ENCODE measurements around the gene PROZ. TPM values are rescaled to one million over a fixed set of nuclear protein-coding genes. Genes with fewer than 3 reads are reported as not detected.

PROZ gene
- total RNA-seq, 1 experiment from 2014 or later: not detected

DNA sequence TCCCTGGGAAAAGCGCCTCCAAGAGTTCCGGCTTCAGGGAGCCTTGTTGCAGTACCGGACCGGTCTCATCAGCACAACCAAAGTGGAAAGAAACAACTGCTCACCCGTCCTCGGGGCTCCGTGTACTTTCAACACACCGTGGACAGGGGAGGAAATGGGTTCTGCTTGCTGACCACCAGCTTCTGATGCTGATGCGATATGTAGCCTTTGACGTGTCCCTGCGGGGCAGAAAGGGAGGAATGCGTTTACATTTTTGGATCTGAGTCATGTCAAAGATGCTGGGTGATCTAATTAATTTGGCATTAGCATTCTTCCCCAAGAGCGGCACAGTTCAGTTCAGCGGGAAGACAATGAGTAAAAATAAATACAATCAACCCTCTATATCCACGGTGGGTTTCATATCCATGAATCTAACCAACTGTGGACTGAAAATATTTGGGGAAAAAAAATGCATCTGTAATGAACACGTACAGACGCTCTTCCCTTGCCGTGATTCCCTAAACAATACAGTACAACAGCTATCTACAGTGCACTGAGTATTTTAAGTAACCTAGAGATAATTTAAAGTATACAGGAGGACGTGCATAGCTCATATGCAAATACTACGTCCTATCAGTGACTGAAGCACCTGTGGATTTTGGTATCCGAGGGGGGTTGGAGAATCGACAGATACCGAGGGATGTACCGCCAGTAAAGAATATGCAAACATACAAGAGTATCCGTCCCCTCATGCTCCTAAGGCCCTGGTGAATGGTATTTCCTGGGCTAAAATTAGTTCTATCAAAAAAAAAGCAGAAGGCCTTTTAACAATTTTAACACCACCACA is 19.8 kb downstream of the PROZ start:
- DNase-seq (ENCODE audit: low spot score): peak; percentile 71

DNA sequence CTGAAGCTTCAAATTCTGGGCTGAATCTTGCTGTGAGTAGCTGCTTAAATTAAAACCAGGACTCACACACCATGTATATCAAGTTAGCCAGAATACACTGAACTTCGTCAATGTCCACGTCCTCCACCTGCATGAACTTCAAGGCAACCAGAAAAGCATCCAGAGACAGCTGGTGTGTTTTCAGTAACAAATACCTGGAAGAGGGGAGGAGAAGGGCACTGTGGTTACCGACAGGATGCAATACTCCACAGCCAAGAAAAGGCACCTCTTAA is 20.4 kb downstream of the PROZ start:
- no peak for DNase-seq (ENCODE audit: low spot score)

DNA sequence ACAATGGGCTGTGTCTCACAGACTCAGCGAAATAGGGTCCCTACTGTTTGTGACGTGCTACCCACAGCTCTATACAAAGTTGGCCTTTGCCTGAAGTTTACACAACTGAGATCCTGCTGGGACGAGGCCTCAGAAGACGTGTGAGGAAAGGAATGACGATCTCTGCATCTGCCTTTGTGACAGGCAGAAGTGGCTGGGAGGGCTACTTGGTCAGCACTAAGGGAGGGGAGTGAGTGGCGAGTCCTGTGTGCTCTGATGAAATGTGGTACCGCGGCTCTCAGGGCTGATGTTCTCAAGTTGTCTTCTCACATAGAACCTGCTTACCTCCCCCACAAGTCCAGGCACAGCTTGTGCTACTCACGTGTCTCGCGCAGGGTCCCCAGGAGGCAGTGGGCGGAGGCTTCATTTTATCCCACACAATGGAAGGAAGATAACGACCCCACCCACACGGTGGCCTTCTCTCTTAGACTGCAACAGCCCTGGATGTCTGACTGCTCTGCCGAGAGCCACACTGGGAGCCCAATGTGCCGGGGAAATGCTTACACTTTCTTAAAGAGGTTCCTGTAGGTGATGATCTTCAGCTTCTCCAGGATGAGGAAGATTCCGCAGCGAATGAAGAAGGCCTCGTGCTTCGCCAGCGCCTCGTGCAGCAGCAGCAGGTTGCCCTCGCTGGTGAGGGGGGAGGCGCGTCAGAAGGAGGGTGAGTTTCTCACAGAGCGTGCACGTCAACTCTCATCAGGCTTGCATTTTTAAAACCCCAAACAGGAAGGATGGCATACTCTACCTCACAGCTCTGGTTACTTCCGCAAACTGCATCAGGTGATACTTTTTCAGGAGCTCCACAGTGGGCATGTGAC is 21.2 kb downstream of the PROZ start:
- no peak for DNase-seq (ENCODE audit: low spot score)

DNA sequence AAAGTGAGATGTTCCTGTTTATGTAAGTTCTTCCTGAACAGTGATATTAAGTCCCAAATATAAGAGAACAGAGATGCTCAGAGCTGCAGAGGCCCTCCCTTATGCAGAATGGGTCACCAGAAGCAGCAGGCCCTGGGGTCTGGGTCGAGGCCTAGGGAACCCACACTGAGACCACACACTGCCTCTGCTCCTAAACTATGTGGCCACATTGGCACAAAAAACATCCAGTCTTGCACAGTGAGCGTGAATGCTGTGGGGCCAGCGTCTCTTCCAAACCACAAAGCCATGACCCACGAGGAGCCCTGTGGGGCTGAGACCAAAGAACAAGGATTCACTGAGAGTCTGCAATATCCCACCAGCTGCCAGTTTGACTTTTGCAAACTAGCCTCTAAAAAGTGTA is 23.6 kb downstream of the PROZ start:
- DNase-seq (ENCODE audit: low spot score): no peak

DNA sequence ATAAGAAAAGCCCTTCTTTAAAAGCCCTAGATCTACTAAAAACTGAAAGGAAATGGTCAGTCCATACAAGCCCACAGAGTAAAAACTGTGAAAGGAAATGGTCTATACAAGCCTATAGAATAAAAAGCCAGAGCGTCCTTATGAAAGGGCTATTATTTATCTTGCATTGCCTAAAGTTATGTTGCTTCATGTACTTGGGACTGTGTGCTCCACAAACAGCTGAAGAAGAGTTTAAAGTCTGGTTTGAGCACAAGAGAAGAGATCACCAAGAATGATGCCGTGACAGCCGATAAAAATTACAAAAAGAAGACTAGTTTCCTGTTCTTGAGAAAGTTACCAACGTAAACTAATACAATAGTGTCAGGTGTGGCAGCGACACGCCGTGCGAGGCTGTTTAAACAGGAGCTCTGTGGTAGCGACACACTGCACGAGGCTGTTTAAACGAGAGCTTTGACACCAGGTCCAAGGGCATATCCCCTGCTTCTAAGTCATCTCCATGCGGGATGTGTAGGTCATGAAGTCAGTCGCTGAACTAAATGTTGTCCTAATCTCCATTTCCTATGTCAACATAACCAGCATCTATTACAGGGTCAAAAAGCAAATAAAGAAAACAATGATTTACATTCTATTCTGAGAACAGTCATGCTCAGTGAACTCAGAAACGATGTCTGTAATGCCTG is 25.1 kb downstream of the PROZ start:
- DNase-seq (ENCODE audit: low spot score): no peak

DNA sequence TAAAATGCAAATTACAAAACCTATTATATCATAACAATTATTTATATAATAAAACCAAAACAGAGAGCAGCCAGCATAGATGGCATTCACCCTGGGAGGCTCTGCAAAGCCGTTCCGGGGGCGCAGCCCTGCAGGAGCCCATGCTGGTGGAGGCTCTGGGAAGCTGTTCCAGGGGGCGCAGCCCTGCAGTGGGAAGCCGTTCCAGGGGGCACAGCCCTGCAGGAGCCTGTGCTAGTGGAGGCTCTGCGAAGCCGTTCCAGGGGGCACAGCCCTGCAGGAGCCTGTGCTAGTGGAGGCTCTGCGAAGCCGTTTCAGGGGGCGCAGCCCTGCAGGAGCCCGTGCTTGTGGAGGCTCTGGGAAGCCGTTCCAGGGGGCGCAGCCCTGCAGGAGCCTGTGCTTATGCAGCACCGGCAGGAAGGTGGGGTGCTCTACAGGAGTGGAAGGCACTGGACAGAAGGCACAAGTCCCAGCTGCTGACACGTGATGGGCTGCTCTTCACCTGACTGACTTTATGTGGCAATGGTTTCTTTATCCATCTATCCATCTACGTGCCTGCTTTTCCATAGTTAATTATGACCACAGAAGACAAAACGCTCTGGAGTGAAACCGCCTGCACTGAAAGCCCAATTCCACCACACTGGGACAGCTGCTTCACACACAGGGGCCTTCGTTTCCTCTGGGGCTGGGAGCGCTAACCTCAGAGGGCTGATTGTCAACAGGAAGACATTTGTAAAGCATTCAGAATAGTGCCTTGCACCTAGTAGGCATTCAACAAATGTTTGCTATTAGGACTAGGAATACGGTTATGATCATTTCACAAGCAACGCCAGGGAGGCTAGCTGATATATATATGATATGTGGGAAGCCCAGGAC is 26.4 kb downstream of the PROZ start:
- no peak for DNase-seq (ENCODE audit: low spot score)

DNA sequence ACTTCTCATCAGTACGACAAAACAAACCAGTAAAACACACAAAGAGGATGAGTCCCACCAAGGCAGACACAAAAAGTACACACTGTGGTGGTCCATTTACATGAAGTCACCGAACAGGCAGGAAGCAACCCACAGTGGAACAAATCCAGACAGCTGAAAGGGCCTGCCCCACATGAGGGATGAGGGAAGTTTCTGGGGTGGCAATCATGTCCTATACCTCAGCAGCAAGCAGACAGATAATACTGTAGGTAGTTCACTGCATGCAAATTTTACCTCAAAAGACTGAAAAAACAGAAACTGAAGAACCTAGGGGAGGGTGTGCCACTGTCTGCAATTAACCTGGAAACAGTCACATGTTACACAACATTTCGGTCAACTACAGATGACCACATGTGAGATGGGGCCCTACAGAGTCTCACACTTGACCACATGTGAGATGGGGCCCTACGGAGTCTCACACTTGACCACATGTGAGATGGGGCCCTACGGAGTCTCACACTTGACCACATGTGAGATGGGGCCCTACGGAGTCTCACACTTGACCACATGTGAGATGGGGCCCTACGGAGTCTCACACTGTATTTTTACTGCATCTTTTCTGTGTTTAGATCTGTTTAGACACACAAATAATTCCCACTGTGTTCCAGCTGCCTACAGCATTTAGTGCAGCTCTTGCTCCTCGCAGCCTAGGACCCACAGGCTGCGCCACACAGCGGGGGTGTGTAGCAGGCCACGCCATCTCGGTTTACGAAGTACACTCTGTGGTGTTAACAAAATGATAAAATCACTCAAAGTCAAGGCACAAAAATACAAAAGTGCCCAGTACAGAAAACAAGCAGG is 27.8 kb downstream of the PROZ start:
- DNase-seq (ENCODE audit: low spot score): no peak

DNA sequence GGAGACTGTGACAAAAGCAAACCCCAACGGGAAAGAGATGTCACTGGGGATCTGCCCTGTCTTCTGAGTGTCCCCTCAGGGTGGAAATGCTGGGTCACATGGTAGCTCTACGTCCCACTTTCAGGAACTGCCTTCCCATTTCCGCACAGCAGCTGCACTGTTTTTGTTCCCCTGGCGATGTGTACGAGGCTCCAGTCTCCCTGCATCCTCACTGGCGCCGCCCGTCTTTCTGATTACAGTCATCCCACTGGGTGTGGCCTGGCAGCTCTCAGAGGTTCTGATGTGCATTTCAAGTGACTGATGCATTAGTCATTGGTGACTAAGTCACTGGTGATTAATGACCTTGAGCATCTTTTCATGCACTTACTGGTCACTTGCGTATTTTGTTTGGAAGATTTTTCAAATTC is 28.8 kb downstream of the PROZ start:
- DNase-seq (ENCODE audit: low spot score): peak; percentile 96

DNA sequence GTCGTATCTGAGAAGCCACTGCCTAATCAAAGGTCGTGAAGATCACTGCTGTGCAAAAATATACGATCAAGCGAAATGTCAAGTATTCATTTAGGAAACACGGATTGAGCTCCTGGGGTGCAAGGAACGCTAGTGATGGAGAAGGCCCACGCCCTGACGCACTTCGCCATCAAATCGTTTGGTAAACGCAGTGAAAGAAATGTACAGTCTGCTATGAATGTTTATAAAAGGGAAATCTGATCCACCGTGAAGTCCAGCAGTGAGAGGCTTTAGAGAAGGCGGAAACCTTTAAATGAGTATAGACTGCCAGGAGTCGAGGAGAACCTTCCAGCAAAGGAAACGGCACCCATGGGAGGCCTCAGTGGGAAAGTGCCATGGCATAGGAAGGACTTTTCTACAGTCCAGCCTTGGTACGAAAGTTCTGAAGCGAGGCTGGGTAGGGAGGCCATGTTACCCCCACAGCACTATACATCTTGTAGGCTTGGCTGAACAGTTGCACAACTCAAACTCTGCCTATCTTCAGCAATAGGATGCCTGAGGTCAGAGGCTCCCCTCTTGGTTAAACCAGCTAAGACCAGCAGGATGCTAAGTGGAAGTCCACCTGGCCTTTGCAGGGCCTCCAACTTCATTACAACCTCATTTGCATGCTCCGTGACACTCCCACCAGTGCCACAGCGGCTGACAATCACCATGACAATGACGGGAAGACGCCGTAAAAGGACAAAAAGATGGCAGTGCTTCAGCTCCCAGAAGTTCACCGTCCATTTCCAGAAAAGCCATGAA is 29.6 kb downstream of the PROZ start:
- DNase-seq (ENCODE audit: low spot score): peak; percentile 61

DNA sequence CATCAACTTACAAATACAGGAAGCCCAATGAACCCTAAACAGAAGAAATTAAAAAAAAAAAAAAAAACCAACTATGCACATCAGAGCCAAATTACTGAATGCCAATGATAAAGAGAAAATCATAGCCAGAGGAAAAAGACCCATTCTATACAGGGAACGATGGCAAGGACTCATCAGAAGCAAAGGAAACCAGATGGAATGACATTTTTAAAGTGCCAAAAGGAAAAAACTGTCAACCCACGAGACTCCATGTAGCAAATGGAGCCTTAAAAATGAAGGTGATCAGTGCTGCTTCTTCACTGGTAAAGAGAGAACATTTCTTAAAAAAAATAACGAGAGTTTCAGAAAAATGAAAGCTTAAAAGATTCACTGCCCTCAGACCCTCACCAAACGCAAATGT is 31.7 kb downstream of the PROZ start:
- no peak for DNase-seq (ENCODE audit: low spot score)

DNA sequence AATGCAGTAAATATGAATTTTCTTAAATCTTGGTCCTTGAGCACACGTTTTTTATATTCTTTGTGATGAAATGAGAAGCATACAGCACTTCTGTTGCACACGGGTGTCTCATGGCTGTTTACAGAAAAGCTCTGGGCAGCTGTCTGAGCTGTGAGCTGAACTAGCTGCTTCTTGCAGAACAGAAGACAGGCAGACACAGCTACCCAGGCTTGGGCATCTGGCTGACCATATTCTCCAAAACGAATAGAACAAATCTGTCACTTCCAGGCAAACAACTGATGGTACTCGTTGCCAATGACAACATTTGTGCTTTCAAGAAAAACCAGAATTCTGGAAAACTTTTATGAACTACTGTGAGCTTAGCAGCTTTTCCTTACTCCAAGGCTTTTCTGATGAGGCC is 33.8 kb downstream of the PROZ start:
- no peak for DNase-seq (ENCODE audit: low spot score)

DNA sequence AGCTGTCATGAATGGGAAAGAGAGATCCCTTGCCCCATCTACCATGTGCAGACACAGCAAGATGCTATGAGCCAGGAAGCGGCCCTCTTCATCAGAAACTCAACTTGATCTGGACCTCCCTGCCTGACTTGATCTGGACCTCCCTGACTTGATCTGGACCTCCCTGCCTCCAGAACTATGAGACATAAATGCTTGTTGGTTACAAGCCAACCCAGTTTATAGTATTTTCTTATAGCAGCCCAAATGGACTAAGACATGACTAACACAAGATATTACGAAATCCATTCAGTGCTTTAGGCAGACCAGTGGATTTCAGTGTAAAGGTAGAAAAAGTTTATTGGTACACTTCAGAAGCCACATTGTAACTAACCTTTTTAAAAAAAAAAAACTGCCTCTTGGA is 34.5 kb downstream of the PROZ start:
- no peak for DNase-seq (ENCODE audit: low spot score)

DNA sequence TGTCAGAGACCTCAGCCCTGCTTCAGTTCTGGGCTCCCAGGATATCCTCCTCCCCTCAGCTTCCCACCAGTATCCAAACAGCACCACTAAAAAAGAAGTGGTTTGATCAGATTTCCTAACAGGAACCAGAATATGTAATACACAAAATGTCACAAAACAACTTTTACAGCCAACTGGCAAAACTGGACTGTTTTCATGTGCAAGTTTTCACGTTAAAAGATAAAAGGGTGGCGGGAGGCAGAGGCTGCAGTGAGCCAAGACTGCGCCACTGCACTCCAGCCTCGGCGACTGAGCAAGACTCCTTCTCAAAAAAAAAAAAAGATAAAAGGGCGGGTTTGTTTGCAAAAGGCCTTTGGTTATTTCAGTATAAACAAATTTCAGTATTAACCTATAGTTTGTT is 36.9 kb downstream of the PROZ start:
- no peak for DNase-seq (ENCODE audit: low spot score)

DNA sequence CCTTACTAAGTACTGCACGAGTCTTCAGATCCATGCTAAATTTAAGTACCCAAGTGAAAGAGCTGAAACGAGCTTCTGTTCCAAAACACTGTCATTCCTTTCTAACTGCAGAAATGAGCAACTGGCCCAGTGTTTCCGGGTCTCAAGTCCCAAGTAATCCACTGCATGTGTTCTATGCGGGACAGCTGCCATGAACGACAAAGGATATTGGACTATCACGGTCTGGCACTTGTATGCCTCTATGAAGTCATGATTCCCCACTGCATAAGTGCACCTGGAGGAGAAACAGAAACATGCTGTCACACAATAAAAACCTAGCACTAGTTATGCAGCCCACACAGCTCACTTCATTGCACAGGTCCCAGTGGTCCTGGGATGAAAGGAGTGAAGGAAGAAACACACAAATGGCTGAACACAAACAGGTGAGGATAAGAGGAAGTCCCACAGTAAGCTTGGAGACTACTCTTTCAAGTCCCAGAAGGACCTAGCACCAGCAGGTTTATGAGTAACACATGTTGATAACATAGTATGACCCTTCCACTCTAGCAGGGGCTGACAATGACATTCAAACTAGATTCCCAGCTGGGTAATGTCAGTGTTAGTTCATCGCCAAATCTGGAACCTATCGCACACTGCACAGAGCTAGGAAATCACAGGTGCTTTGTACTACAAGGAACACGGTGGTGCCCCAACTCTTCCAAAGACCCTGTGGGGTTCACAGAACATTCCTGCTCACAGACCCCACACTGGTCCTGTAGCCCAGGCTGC is 38.7 kb downstream of the PROZ start:
- DNase-seq (ENCODE audit: low spot score): no peak

DNA sequence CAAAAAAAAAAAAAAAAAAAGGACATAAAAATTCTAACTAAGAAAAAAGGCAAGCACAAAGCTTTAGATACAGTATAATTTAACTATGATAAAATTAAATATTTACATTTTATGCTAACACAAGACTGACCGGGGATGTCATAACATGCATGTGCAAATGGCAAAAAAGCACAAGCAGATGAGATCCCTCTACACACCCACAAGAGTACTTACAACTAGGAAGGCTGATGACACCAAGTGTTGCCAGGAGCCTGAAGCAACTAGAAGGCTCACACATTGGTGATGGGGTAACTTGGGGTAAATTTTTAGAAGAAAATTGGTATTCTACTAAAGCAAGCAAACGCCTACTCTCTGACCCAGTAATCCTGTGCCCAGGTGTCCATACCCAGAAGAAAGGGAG is 43.4 kb downstream of the PROZ start:
- DNase-seq (ENCODE audit: low spot score): no peak

DNA sequence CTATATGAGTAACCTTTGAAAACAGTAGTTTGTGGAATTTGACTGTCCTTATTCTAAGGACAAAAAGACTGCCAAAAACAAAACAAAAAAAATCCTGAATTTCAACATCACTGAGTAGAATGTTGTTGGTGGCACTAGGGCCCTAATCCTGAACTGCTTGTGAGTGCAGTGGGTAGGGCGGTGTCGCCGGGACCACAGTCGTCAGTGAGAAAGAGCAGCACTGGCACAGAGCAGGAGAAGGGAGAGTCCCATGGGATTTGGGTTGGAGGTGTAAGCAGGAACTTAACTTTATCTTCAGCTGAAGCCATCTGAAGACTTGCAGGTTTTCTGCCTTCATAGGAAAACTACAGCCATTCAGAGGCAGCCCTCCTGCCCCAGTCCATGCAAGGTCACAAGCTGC is 44.5 kb downstream of the PROZ start:
- no peak for DNase-seq (ENCODE audit: low spot score)

DNA sequence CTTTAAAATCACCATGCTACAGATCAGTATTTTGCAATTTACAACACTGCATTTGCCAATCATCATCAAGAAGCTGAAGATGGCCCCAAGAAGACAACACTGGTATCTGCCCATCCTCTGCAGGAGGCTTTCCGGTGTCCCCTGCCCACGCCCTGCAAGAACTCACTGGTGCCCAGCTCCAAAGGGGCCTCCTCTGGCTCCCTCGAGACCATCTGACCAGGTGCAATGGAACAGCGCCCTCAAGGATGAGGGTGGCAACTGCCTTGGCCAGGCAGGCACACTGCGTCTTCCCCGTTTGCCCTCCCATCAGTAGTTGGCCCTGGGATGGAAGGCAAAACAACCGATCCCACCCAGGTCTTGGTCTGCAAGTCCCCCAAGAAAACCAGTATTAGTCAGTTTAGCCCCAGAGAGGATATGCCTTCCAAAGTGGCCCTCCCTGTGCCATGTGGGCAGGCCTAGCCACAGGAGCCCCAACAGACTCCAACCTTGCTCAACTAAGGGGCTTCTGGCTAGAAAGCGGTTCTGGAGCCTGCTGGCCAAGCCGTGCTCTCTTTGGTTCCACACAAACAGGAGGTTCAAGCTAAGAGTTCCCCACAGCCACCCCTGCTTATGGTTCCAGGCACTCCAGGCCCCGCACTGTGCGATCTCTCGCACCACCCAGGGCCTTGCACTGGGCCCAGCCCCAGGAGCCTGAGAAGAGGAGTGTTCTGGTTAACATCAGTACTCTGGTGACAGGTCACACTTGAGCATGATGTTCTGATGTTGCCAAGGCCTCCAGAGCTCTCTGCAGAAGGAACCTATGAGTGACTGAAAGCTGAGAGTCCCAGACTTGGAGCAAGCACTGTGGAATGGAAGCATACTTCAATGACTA is 45.3 kb downstream of the PROZ start:
- DNase-seq (ENCODE audit: low spot score): no peak

DNA sequence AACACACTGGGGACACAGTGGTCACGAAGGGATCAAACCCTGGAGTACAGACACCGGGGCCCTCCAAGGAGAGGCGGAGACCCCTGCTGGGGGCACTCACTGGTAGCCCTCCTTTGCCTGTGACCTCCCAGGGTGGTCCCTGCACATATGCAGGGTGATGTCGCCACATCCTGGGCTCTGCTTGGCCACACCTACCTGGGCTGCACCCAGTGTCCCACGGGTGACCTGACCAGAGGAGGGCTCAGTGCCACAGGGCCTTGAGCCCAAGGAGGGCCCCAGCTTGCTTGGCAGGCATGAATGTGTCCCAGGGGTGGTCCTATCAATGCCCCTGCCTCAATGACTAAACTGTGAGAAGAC is 45.9 kb downstream of the PROZ start:
- DNase-seq (ENCODE audit: low spot score): no peak

All from H4 (cell line).